ENCODE measurements around the gene SH3PXD2A. TPM values are rescaled to one million over a fixed set of nuclear protein-coding genes. Genes with fewer than 3 reads are reported as not detected.

Gene SH3PXD2A
- polyA plus RNA-seq, 1 experiment, result 50.2 TPM

- no peak for DNase-seq (ENCODE audit: low read depth)
- Histone ChIP-seq H3K27me3 (ENCODE audit: control insufficient read depth, insufficient read depth, low read length) (no peaks in the 10 kb centered on the region), H3K36me3 (ENCODE audit: control insufficient read depth, insufficient read depth, low read length) (no peaks in the 10 kb centered on the region; the same call in 1 of the 2 replicates), H3K4me3 (ENCODE audit: low read depth, low read length) (no peak overlapping the region)
- TF ChIP-seq CTCF (IDR thresholded peaks at IDR 0.05; ENCODE audit: insufficient read depth, low read depth, low read length), result no peak
- POLR2A ChIA-PET, result no interaction called here
- CTCF ChIA-PET, result no interaction called here
Measured at GRCh38 chr10:103806395-103807187, 48.8 kb downstream of the SH3PXD2A start.

GRCh38 chr10:103805781-103806180 lies 49.6 kb downstream of the SH3PXD2A start:
- Histone ChIP-seq H3K27me3 (ENCODE audit: control insufficient read depth, insufficient read depth, low read length) (no peaks in the 10 kb centered on the region), H3K36me3 (ENCODE audit: control insufficient read depth, insufficient read depth, low read length) (no peaks in the 10 kb centered on the region), H3K4me3 (ENCODE audit: low read depth, low read length) (no peak overlapping the region)
- no peak for TF ChIP-seq CTCF (IDR thresholded peaks at IDR 0.05; ENCODE audit: insufficient read depth, low read depth, low read length)
- ChIA-PET POLR2A (no interaction called here), CTCF (no interaction called here)
- no peak for DNase-seq (ENCODE audit: low read depth)

GRCh38 chr10:103804871-103805270 lies 50.5 kb downstream of the SH3PXD2A start:
- ChIA-PET CTCF (no interaction called here), POLR2A (no interaction called here)
- no peak for DNase-seq (ENCODE audit: low read depth)
- Histone ChIP-seq H3K4me3 (ENCODE audit: low read depth, low read length) (no peak overlapping the region), H3K36me3 (ENCODE audit: control insufficient read depth, insufficient read depth, low read length) (peaks cover 2% of the 10 kb centered on the region; the same call in 1 of the 2 replicates), H3K27me3 (ENCODE audit: control insufficient read depth, insufficient read depth, low read length) (no peaks in the 10 kb centered on the region)
- no peak for TF ChIP-seq CTCF (IDR thresholded peaks at IDR 0.05; ENCODE audit: insufficient read depth, low read depth, low read length)

DNA sequence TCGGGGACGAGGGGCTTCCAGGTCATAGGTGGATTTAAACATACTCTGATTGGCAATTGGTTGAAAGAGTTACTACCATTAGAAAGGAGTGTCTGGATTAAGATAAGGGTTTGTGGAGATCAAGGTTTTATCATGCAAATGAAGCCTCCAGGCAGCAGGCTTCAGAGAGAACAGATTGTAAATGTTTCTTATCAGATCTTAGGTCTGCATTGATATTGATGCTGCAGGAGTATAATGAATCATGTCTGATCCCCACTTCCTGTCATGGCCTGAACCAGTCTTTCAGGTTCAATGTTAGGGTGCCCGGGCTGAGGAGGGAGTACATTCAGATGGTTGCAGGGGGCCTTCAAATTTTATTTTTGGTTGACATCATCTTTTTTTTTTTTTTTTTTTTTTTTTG lies 51.4 kb downstream of the SH3PXD2A start:
- H3K4me3 ChIP-seq (ENCODE audit: low read depth, low read length), result no peak overlapping the region
- ChIA-PET POLR2A (no interaction called here), CTCF (no interaction called here)
- peaks cover 2% of the 10 kb centered on the region; the same call in 1 of the 2 replicates for H3K36me3 ChIP-seq (ENCODE audit: control insufficient read depth, insufficient read depth, low read length)
- no peak for TF ChIP-seq CTCF (IDR thresholded peaks at IDR 0.05; ENCODE audit: insufficient read depth, low read depth, low read length)
- no peak for DNase-seq (ENCODE audit: low read depth)
- no peaks in the 10 kb centered on the region for H3K27me3 ChIP-seq (ENCODE audit: control insufficient read depth, insufficient read depth, low read length)

DNA sequence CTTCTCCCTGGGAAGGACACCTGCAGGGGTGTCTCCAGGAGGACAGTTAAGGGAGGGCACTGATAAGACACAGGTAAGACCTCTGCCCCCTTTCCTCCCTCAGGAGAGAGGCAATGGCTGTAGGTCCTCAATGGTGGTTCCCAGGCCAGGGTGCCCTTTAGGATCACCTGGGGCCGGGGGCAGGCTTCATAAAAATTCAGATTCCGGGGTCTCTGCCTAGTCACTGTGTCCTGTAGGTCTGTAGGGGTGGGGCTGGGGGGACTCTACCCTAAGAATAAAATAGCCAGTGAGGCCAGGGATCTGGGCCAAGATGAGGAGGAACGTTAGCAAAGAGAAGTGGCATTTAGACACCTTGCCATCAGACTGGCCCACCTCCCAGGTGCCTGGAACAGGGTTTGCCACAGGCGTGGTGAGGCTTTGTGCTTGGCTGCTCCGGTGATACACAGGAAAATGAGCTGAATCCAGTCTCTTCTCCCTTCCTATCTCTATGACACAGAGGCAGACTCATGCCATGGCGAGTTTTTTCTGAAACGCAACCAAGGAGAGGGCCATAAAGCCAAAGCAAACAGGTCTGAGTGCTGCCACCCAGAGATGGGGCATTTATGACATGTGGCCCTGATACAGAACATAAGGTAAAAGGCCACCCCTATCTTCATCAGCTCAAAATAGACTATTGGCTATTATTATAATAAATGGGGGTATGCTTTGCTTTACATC lies 52.6 kb downstream of the SH3PXD2A start:
- no peak for TF ChIP-seq CTCF (IDR thresholded peaks at IDR 0.05; ENCODE audit: insufficient read depth, low read depth, low read length)
- Histone ChIP-seq H3K4me3 (ENCODE audit: low read depth, low read length) (no peak overlapping the region), H3K36me3 (ENCODE audit: control insufficient read depth, insufficient read depth, low read length) (peaks cover 2% of the 10 kb centered on the region), H3K27me3 (ENCODE audit: control insufficient read depth, insufficient read depth, low read length) (no peaks in the 10 kb centered on the region)
- CTCF ChIA-PET, result interaction anchor here (1.5 kb wide), 1 partner anchor 9 kb away, joined by 4 read pairs; no protein-coding TSS in a partner anchor
- DNase-seq (ENCODE audit: low read depth), result no peak
- POLR2A ChIA-PET, result no interaction called here

All from BJ (cell line).